Measurements from ENCODE around the gene GHRH.

GHRH gene

GRCh38 chr20:37308086-37309050, 46.8 kb upstream of the GHRH start:
- no peak overlapping the region for H2AFZ ChIP-seq (ENCODE audit: low read depth, low read length)
- peaks cover 58% of the 10 kb centered on the region for H3K79me2 ChIP-seq (ENCODE audit: low read length)
- no peaks in the 10 kb centered on the region for H4K20me1 ChIP-seq (ENCODE audit: insufficient read depth, low read length)
- TF ChIP-seq CTCF (IDR thresholded peaks at IDR 0.05; ENCODE audit: low read depth, low read length) (no peak), EZH2phosphoT487 (IDR thresholded peaks at IDR 0.05; ENCODE audit: low read depth) (no peak)
- peaks cover 52% of the 10 kb centered on the region for H3K4me1 ChIP-seq (ENCODE audit: low read length)
- H3K36me3 ChIP-seq (replicated peaks; ENCODE audit: low read depth, low read length) = peaks cover 70% of the 10 kb centered on the region
- H3K4me2 ChIP-seq (ENCODE audit: low read length) = peak overlapping the region; percentile 69
- no peaks in the 10 kb centered on the region for H3K27me3 ChIP-seq (ENCODE audit: low read depth, low read length)
- H3K27ac ChIP-seq (ENCODE audit: low read length) = peak overlapping the region; percentile 91
- no peaks in the 10 kb centered on the region for H3K9me3 ChIP-seq (ENCODE audit: insufficient read depth, low read length)
- H3K9ac ChIP-seq (ENCODE audit: low read length) = peak overlapping the region; percentile 70
- peak overlapping the region; percentile 42 for H3K4me3 ChIP-seq (ENCODE audit: low read length)

GRCh38 chr20:37305839-37306238, 44.2 kb upstream of the GHRH start:
- no peak for TF ChIP-seq EZH2phosphoT487 (IDR thresholded peaks at IDR 0.05; ENCODE audit: low read depth)
- TF ChIP-seq CTCF (IDR thresholded peaks at IDR 0.05; ENCODE audit: low read depth, low read length) = no peak
- peaks cover 47% of the 10 kb centered on the region for H3K79me2 ChIP-seq (ENCODE audit: low read length)
- 0 out of 2 replicates have a peak, but pooled peaks cover 4% of the 10 kb centered on the region for H4K20me1 ChIP-seq (ENCODE audit: insufficient read depth, low read length)
- no peak overlapping the region for H3K9ac ChIP-seq (ENCODE audit: low read length)
- H3K9me3 ChIP-seq (ENCODE audit: insufficient read depth, low read length) = no peaks in the 10 kb centered on the region
- H3K36me3 ChIP-seq (replicated peaks; ENCODE audit: low read depth, low read length) = peaks cover 70% of the 10 kb centered on the region
- no peaks in the 10 kb centered on the region for H3K27me3 ChIP-seq (ENCODE audit: low read depth, low read length)
- H3K27ac ChIP-seq (ENCODE audit: low read length) = peak overlapping the region; percentile 7; the same call in 1 of the 2 replicates
- H3K4me3 ChIP-seq (ENCODE audit: low read length) = no peak overlapping the region
- no peak overlapping the region for H3K4me2 ChIP-seq (ENCODE audit: low read length)
- H2AFZ ChIP-seq (ENCODE audit: low read depth, low read length) = no peak overlapping the region
- H3K4me1 ChIP-seq (ENCODE audit: low read length) = peaks cover 40% of the 10 kb centered on the region

- no peak overlapping the region for H3K27ac ChIP-seq (ENCODE audit: low read length)
- H2AFZ ChIP-seq (ENCODE audit: low read depth, low read length) = no peak overlapping the region
- TF ChIP-seq CTCF (IDR thresholded peaks at IDR 0.05; ENCODE audit: low read depth, low read length) (no peak), EZH2phosphoT487 (IDR thresholded peaks at IDR 0.05; ENCODE audit: low read depth) (no peak)
- no peaks in the 10 kb centered on the region for H3K9me3 ChIP-seq (ENCODE audit: insufficient read depth, low read length)
- H3K27me3 ChIP-seq (ENCODE audit: low read depth, low read length) = no peaks in the 10 kb centered on the region
- peaks cover 7% of the 10 kb centered on the region for H4K20me1 ChIP-seq (ENCODE audit: insufficient read depth, low read length)
- H3K4me1 ChIP-seq (ENCODE audit: low read length) = peaks cover 40% of the 10 kb centered on the region
- H3K79me2 ChIP-seq (ENCODE audit: low read length) = peaks cover 42% of the 10 kb centered on the region
- peaks cover 68% of the 10 kb centered on the region for H3K36me3 ChIP-seq (replicated peaks; ENCODE audit: low read depth, low read length)
- no peak overlapping the region for H3K4me3 ChIP-seq (ENCODE audit: low read length)
- no peak overlapping the region for H3K9ac ChIP-seq (ENCODE audit: low read length)
- H3K4me2 ChIP-seq (ENCODE audit: low read length) = no peak overlapping the region
Measured at GRCh38 chr20:37305079-37305478, 43.5 kb upstream of the GHRH start.

- no peak overlapping the region for H3K27ac ChIP-seq (ENCODE audit: low read length)
- no peaks in the 10 kb centered on the region for H3K27me3 ChIP-seq (ENCODE audit: low read depth, low read length)
- peaks cover 42% of the 10 kb centered on the region for H3K79me2 ChIP-seq (ENCODE audit: low read length)
- TF ChIP-seq EZH2phosphoT487 (IDR thresholded peaks at IDR 0.05; ENCODE audit: low read depth) = no peak
- no peak for TF ChIP-seq CTCF (IDR thresholded peaks at IDR 0.05; ENCODE audit: low read depth, low read length)
- no peak overlapping the region for H3K4me2 ChIP-seq (ENCODE audit: low read length)
- H3K4me1 ChIP-seq (ENCODE audit: low read length) = peaks cover 26% of the 10 kb centered on the region
- H3K36me3 ChIP-seq (replicated peaks; ENCODE audit: low read depth, low read length) = peaks cover 68% of the 10 kb centered on the region
- no peak overlapping the region for H2AFZ ChIP-seq (ENCODE audit: low read depth, low read length)
- H3K4me3 ChIP-seq (ENCODE audit: low read length) = no peak overlapping the region
- no peak overlapping the region for H3K9ac ChIP-seq (ENCODE audit: low read length)
- peaks cover 15% of the 10 kb centered on the region for H4K20me1 ChIP-seq (ENCODE audit: insufficient read depth, low read length)
- no peaks in the 10 kb centered on the region for H3K9me3 ChIP-seq (ENCODE audit: insufficient read depth, low read length)
Measured at GRCh38 chr20:37303637-37304036, 42.0 kb upstream of the GHRH start.
